DMS114 treated with DMSO at 0.1 percent for 48 hours (cell line): Measurements from ENCODE around the gene SLC17A9.

Source experiments
- DNase-seq: peaks from one replicate; lab custom pipeline; 2025; ENCODE audit not compliant: unreplicated experiment; lab: John Stamatoyannopoulos, UW

Gene SLC17A9

GRCh38 chr20:62967149-62967501 lies 14.6 kb downstream of the SLC17A9 start:
- no peak for DNase-seq

DNA sequence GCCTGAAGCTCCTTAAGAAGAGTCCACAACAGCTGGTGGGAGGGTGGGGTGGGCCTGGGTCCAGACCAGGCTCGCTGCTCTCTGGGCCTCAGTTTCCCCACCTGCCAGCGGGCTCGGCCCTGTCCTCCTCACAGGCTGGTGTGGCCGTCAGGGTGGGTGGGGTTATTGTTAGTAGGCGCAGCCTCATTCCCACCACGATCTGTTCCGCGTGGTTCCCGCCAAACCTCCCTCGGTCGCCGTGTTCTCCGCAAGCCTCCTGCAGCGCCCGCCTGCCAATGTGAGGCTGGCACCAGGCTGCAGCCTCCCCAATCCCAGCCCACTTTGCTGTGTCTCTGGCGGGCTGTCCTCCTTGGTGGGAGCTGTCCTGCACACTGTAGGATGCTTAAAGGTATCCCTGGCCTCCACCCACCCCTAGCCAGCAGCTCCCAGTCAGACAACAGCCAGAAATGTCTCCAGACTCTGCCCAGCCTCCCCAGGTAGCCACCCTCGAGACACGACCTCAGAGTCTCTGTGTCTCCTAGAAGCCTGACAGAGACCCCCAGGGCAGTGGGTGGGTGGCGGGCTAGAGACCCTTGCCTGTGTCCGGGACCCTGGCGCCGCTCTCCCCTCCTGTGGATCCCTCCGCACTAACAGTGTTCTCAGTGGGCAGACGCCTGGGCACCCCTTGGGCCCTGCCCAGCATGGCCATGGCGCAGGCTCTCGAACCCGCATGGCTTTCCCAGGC lies 15.3 kb downstream of the SLC17A9 start:
- no peak for DNase-seq

- no peak for DNase-seq
These were observed 16.1 kb downstream of the SLC17A9 start for GRCh38 chr20:62968378-62969178.

GRCh38 chr20:62969179-62969760 lies 16.8 kb downstream of the SLC17A9 start:
- DNase-seq, result no peak

GRCh38 chr20:62969939-62970306 lies 17.4 kb downstream of the SLC17A9 start:
- no peak for DNase-seq

- no peak for DNase-seq
These were observed 18.1 kb downstream of the SLC17A9 start for GRCh38 chr20:62970307-62971210.

DNA sequence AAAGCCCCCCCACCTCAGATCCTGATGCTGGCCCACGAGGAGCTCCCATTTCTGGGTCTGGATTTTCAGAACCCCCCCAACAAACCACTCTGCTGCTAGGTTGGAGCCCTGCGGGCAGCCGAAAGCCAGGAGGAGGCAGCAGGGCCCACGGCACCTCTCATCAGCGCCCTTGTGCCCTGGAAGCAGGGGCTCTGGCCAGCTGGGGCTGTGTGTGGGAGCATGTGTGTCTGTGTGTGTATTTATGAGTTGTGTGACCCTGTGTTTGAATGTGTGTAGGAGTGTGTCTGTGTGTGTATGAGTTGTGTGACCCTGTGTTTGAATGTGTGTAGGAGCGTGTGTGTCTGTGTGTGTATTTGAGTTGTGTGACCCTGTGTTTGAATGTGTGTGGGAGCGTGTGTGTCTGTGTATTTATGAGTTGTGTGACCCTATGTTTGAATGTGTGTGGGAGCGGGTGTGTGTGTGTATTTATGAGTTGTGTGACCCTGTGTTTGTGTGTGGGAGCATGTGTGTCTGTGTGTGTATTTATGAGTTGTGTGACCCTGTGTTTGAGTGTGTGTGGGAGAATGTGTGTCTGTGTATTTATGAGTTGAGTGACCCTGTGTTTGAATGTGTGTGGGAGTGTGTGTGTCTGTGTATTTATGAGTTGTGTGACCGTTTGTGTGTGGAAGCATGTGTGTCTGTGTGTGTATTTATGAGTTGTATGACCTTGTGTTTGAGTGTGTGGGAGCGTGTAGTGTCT lies 18.9 kb downstream of the SLC17A9 start:
- DNase-seq, result no peak

GRCh38 chr20:62971950-62972844 lies 19.7 kb downstream of the SLC17A9 start:
- peak; percentile 70 for DNase-seq

- no peak for DNase-seq
These were observed 20.6 kb downstream of the SLC17A9 start for GRCh38 chr20:62972845-62973745.

DNA sequence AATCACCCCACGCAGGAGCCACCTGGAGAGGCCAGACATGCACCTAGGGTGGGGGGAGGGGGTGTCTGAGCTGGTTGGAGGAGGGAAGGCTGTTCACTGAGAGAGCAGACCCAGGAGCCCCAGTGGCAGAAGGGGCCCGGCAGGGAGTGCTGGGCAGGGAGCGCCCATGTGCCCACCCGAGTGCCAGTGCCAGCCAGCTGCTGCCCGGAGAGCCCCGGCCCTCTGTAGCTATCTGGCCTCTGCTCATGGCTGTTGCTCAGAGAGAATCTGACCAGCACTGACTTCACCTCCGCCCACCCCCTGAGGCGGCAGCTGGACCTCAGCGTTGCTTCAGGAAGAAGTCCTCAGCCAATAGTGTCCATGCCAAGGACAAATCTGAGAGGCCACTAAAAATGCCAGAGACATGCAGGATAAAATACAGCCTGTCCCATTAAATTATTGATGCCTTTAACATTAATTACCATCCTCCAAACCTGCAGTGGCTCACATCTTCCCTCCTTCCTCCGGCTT lies 22.8 kb downstream of the SLC17A9 start:
- DNase-seq, result no peak

- no peak for DNase-seq
These were observed 23.5 kb downstream of the SLC17A9 start for GRCh38 chr20:62975812-62976508.

DNA sequence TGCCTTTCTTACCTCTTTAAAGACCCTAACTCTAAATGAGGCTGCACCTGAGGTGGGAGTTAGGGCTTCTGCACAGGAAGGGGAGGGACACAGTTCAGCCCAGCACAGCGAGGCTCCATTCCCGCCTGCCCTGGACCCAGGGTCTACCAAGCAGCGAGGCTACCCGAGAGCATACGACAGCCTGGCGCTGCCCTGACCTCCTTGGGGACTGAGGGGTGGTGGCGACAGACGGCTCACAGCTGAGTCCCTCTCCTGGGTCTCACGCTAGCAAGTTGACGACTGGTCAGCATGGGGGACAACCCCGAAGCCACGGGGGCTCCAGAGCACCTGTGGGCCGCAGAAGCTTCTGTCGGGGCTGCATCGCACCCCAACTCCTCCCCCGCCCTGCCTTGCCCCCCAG lies 24.4 kb downstream of the SLC17A9 start:
- DNase-seq, result no peak

- no peak for DNase-seq
These were observed 25.4 kb downstream of the SLC17A9 start for GRCh38 chr20:62977613-62978560.

DNA sequence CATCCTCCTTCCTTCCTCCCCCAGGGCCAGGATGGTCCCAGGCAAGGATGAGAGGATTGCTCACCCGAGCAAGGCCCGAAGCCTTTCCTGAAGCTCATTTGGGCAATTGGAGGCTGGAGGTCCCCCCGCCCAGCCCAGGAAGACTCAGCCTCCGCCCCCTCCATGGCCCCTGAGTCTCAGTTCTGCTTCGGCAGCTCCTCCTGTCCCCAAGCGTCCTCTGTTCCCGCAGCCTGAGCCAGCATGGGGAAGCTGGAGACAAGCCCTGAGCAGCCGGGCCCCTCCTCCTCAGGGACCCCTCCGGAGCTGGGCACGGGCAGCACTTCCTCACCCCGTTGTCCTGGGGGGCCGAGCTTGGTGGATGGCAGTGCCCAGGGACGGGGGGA lies 26.0 kb downstream of the SLC17A9 start:
- no peak for DNase-seq

DNA sequence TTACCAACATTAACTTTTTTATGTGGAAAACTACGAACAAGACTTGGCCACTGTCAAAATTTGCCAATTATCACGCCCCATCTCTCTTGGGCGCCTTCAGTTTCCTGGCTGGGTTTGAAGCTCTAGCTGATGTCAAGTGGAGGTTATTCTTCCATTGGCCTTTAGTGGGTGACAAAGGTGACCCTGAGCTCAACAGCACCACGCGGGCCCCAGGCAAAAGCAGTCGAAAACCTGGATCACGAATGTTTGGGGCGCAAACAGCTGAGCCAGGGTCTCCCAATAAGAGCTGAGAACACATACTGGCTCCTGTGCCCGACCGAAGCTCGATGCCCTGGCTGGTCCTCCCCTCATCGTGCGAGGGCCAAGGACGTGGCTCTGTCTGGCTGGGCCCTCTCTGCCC lies 26.8 kb downstream of the SLC17A9 start:
- DNase-seq, result no peak

- DNase-seq, result no peak
These were observed 27.4 kb downstream of the SLC17A9 start for GRCh38 chr20:62979876-62980373.
